Measurements from ENCODE around the gene GATA5.

Gene GATA5

GRCh38 chr20:62484478-62484877 lies 8.7 kb upstream of the GATA5 start:
- DNase-seq = no peak
- no peak for TF ChIP-seq CTCF (IDR thresholded peaks at IDR 0.05; ENCODE audit: low read depth, low read length)
- Histone ChIP-seq H3K27me3 (peaks cover 3% of the 10 kb centered on the region), H3K4me1 (peaks cover 15% of the 10 kb centered on the region), H3K9me3 (no peaks in the 10 kb centered on the region), H3K36me3 (no peaks in the 10 kb centered on the region), H3K4me3 (ENCODE audit: low read depth, low read length) (no peak overlapping the region)

- Histone ChIP-seq H3K4me3 (ENCODE audit: low read depth, low read length) (no peak overlapping the region), H3K9me3 (no peaks in the 10 kb centered on the region), H3K36me3 (no peaks in the 10 kb centered on the region), H3K27me3 (peaks cover 9% of the 10 kb centered on the region), H3K4me1 (peaks cover 15% of the 10 kb centered on the region)
- no peak for TF ChIP-seq CTCF (IDR thresholded peaks at IDR 0.05; ENCODE audit: low read depth, low read length)
- DNase-seq = no peak
Measured at GRCh38 chr20:62483613-62484458, 8.0 kb upstream of the GATA5 start.

- TF ChIP-seq CTCF (IDR thresholded peaks at IDR 0.05; ENCODE audit: low read depth, low read length) = no peak
- Histone ChIP-seq H3K27me3 (peaks cover 18% of the 10 kb centered on the region), H3K36me3 (no peaks in the 10 kb centered on the region), H3K9me3 (no peaks in the 10 kb centered on the region), H3K4me3 (ENCODE audit: low read depth, low read length) (no peak overlapping the region), H3K4me1 (peaks cover 15% of the 10 kb centered on the region)
- no peak for DNase-seq
Measured at GRCh38 chr20:62482974-62483373, 7.2 kb upstream of the GATA5 start.

GRCh38 chr20:62482146-62482809 lies 6.5 kb upstream of the GATA5 start:
- H3K4me3 ChIP-seq (ENCODE audit: low read depth, low read length) = no peak overlapping the region

GRCh38 chr20:62481425-62482145 lies 5.8 kb upstream of the GATA5 start:
- no peak for DNase-seq
- Histone ChIP-seq H3K27me3 (peaks cover 26% of the 10 kb centered on the region), H3K9me3 (no peaks in the 10 kb centered on the region), H3K4me3 (ENCODE audit: low read depth, low read length) (no peak overlapping the region), H3K4me1 (peaks cover 7% of the 10 kb centered on the region), H3K36me3 (no peaks in the 10 kb centered on the region)
- no peak for TF ChIP-seq CTCF (IDR thresholded peaks at IDR 0.05; ENCODE audit: low read depth, low read length)

More at GRCh38 chr20:62482146-62482809, 6.5 kb upstream of the GATA5 start:
- Histone ChIP-seq H3K27me3 (peaks cover 25% of the 10 kb centered on the region), H3K4me1 (peaks cover 9% of the 10 kb centered on the region), H3K9me3 (no peaks in the 10 kb centered on the region), H3K36me3 (no peaks in the 10 kb centered on the region)
- no peak for TF ChIP-seq CTCF (IDR thresholded peaks at IDR 0.05; ENCODE audit: low read depth, low read length)
- DNase-seq = no peak
